ENCODE results near the gene IL36B. TPM values are rescaled to one million over a fixed set of nuclear protein-coding genes. Genes with fewer than 3 reads are reported as not detected.

The IL36B gene
- total and polyA plus RNA-seq, 8 donors, result not detected

DNA sequence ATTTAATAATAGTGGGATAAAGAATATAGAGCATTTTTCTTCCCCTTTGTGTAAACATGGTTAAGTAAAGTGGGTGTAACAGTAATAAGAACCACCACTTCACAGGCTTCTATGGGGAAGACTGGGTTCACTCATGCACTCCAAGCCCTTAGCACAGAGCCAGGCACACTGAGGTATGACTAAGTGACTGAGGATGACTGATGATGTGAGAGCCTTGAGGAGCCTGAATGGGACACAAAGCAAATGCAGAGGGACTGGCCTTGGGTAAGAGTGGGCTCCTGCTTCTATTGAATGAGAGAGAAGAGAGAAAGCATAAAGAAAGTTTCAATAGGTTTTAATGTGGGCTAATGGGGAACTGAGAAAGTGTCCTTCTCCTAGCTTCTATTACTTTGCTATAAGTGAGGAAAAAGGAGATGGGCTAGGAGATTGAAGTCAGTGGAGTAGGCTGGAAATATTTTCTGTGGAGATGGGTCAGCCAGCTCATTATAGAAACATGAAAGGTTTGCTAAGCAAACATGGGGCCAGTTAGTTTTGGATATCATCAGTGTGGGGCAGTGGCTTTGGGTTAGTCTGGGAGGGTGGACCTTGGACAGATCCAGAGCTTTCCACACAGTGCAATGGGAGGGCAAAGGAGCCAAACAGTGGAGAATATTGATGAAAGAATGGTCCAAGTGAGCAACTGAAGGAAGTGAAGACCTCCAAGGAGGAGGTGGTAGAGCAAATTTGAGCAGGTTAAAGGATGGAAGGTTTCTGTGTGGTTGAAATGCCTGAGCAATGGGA lies 35.7 kb upstream of the IL36B start:
- no peak overlapping the region for H3K27ac ChIP-seq
- intact Hi-C loops (cut with DNase I), result no loop called here
- ATAC-seq (peak; percentile 62), DNase-seq (no peak)
- no peaks in the 10 kb centered on the region for H3K36me3 ChIP-seq
- no peaks in the 10 kb centered on the region for H3K9me3 ChIP-seq
- TF ChIP-seq, protein P1, sequence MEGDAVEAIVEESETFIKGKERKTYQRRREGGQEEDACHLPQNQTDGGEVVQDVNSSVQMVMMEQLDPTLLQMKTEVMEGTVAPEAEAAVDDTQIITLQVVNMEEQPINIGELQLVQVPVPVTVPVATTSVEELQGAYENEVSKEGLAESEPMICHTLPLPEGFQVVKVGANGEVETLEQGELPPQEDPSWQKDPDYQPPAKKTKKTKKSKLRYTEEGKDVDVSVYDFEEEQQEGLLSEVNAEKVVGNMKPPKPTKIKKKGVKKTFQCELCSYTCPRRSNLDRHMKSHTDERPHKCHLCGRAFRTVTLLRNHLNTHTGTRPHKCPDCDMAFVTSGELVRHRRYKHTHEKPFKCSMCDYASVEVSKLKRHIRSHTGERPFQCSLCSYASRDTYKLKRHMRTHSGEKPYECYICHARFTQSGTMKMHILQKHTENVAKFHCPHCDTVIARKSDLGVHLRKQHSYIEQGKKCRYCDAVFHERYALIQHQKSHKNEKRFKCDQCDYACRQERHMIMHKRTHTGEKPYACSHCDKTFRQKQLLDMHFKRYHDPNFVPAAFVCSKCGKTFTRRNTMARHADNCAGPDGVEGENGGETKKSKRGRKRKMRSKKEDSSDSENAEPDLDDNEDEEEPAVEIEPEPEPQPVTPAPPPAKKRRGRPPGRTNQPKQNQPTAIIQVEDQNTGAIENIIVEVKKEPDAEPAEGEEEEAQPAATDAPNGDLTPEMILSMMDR (IDR thresholded peaks at IDR 0.05), result no peak
- H3K4me1 ChIP-seq, result peaks cover 0 to 5% of the 10 kb centered on the region in 2 donors
- no peak overlapping the region for H3K4me3 ChIP-seq
- peaks cover 0 to 4% of the 10 kb centered on the region in 2 donors for H3K27me3 ChIP-seq

DNA sequence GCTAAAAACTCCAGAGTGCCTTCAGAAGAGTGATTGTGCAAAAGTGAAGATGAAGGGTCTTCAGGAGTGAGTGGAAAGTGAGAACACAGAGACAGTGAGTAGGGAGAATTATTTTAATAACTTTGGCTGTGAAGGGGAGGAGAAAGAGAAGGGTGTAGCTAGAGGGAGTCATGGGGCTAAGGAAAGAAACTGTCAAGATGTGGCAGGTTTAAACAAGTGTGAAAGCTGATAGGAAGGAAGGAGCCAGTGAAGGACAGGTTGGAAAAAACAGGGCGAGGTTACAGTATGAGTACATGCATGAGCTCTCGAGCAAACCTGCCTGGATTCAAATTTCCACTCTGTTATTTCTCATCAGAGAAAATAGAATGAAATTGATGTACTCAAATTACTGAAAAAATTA lies 32.9 kb upstream of the IL36B start:
- intact Hi-C loops (cut with DNase I), result no loop called here
- DNase-seq (no peak), ATAC-seq (peak; percentile 39)
- Histone ChIP-seq H3K36me3 (no peaks in the 10 kb centered on the region), H3K27me3 (peaks cover 0 to 7% of the 10 kb centered on the region in 2 donors), H3K4me1 (peaks cover 0 to 5% of the 10 kb centered on the region in 2 donors), H3K4me3 (no peak overlapping the region), H3K9me3 (no peaks in the 10 kb centered on the region), H3K27ac (no peak overlapping the region)
- TF ChIP-seq, protein P1 (IDR thresholded peaks at IDR 0.05), result no peak

DNA sequence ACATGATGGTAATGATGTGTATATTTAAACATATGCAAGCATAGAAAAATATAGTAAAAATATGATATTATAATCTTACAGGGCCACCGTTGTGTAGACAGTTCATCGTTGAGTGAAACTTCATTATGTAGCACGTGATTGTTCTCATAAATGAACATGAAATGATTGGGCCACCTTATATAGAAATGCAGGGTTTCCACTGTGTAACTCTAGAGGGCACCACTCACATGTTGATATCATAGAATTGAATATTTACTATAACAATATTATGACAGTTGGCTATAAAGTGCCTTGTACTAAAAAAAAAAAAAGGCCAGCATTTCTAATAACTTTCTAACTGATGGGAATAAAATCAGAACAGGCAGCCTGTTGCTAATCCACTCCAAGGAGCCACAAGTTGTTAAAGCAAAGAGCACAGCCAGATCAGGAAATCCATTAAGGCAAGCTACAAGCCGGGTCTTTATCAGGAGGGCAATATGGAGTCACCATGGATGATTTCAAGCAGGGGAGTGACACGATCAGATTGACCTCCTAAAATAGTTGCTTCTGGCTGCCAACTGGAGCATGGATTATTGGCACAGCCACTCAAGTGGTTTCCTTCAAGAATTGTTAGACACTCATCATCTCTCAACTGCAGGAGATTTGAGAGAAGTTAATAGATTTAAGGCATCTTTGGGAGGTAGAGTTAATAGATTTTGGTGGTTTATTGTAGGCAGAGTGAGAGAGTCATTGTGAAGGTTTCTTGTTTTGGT lies 31.8 kb upstream of the IL36B start:
- H3K36me3 ChIP-seq, result no peaks in the 10 kb centered on the region

DNA sequence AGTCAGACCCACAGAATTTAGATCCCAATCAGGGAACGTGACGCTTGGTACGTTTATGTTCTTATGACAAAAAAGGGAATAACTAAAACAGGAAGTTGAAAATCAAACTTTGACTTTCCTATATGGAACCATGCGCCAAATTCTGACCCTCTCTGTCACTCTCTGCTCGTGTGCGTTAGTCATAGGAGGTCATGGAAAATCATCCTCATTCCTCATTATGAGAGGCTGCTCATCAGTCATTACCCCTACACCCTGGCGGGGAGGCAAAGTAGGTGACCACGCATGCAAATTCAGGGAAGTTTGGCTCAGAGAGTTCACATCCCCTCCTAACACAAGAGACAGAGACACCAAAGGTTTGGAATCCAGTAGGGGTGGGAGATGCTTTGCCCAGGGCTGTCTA lies 30.6 kb upstream of the IL36B start:
- intact Hi-C loops (cut with DNase I), result no loop called here
- Histone ChIP-seq H3K4me3 (no peak overlapping the region), H3K9me3 (no peaks in the 10 kb centered on the region), H3K4me1 (no peaks in the 10 kb centered on the region), H3K36me3 (no peaks in the 10 kb centered on the region), H3K27me3 (peaks cover 0 to 7% of the 10 kb centered on the region in 2 donors), H3K27ac (no peak overlapping the region)
- TF ChIP-seq, protein P1 (IDR thresholded peaks at IDR 0.05), result no peak
- no peak for DNase-seq
- no peak for ATAC-seq

More for the DNA sequence above, 31.8 kb upstream of the IL36B start:
- no peaks in the 10 kb centered on the region for H3K4me1 ChIP-seq
- peaks cover 0 to 7% of the 10 kb centered on the region in 2 donors for H3K27me3 ChIP-seq
- H3K4me3 ChIP-seq, result no peak overlapping the region
- ATAC-seq (peak; percentile 57), DNase-seq (no peak)
- H3K9me3 ChIP-seq, result no peaks in the 10 kb centered on the region
- intact Hi-C loops (cut with DNase I), result no loop called here
- no peak overlapping the region for H3K27ac ChIP-seq
- TF ChIP-seq, protein P1 (IDR thresholded peaks at IDR 0.05), result peak; percentile 25 to 28

Data from left lung (tissue), 10 donors.